Body of pancreas (tissue), 4 donors: ENCODE measurements around the gene COL8A1.

Source experiments
- CTCF ChIP-seq, 7 experiments: fragments of 450-650 bp in 4 of 7; fragments of 200-600 bp in 3 of 7; sonication (generic) in 3 of 7; IDR thresholded peaks; one replicate each; pipeline ENCODE4 v1.5.1; 2016 to 2019; ENCODE audit warnings: antibody characterized with exemption in 7 of 7
- POLR2A ChIP-seq, 3 donors: fragments of 450-650 bp; IDR thresholded peaks; one replicate each; pipeline ENCODE4 v1.6.1; 2016; ENCODE audit warnings: antibody characterized with exemption in 3 of 3, mild to moderate bottlenecking in 2 of 3

DNA sequence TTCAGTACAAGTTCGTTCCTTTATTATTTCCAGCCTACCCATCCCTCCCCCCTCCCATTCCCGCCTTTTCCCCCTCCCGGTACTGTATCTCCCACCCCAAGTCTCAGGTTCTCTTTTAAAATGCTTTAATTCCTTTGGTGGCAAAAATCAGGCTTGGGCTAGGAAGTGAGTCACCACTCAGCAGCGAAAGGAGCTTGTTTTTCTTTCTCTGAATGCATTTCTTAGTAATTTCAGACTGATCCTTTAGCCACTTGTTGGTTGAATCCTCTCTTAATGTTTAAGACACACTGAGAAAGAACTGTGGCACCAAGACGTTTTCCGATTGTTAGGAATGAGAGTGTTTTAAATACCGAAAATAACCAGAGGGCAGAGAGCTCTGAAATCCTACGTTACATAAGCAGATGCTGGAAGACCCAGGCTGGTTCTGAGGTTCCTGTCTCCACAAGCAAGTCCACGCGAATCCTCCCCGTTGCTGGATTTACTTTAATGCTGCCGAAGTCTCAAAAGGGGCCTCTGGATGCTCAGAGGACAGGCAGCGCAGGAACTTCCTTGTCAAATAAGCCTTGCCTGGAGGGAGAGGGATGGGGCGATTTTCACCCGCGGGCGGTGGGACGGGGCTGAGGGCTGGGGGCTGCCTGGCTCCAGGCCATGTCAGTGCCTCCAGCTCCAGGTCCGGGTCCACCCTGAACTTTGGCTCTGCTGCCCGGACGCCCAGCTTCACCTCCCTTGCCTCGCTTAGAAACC, 854 bp upstream of the COL8A1 start:
- no peak for TF ChIP-seq CTCF (IDR thresholded peaks at IDR 0.05)
- no peak for TF ChIP-seq POLR2A (IDR thresholded peaks at IDR 0.05)
